LNCAP (cell line): ENCODE data around the gene CPD.

ENCODE experiments used
- CTCF ChIP-seq: fragments of 450-650 bp; IDR thresholded peaks from 2 replicates; pipeline ENCODE4 v1.5.1; 2017; ENCODE audit warnings: mild to moderate bottlenecking

The CPD gene

GRCh38 chr17:30436729-30437128, 58.0 kb downstream of the CPD start:
- no peak for TF ChIP-seq CTCF

- no peak for TF ChIP-seq CTCF
These were observed 65.0 kb downstream of the CPD start for GRCh38 chr17:30443721-30444120.

- no peak for TF ChIP-seq CTCF
These were observed 70.8 kb downstream of the CPD start for GRCh38 chr17:30449480-30449879.

- TF ChIP-seq CTCF, result no peak
These were observed 71.6 kb downstream of the CPD start for GRCh38 chr17:30450125-30451027.

- TF ChIP-seq CTCF, result no peak
These were observed 75.9 kb downstream of the CPD start for GRCh38 chr17:30454635-30455034.

GRCh38 chr17:30458371-30458770, 79.6 kb downstream of the CPD start:
- no peak for TF ChIP-seq CTCF

GRCh38 chr17:30468465-30468864, 89.7 kb downstream of the CPD start:
- TF ChIP-seq CTCF, result no peak
